A673 (cell line): Measurements from ENCODE around the gene ALDH1L1.

Source experiments
- CTCF ChIP-seq: fragments of 300-800, 200-600 bp; sonication (generic); conservative IDR thresholded peaks from 2 replicates; pipeline ENCODE4 v1.5.1; 2017; ENCODE audit warnings: low read depth, mild to moderate bottlenecking, antibody characterized with exemption, low read length, moderate library complexity, mixed read lengths
- EZH2 ChIP-seq: fragments of 200-600 bp; sonication (generic); IDR thresholded peaks from 2 replicates; pipeline ENCODE4 v1.6.1; 2017; ENCODE audit warnings: borderline replicate concordance, low read depth, mild to moderate bottlenecking, mixed read lengths, antibody characterized with exemption, low read length; ENCODE audit not compliant: poor library complexity, severe bottlenecking

GRCh38 chr3:126187920-126188319 is 7.5 kb upstream of the ALDH1L1 start:
- no peak for TF ChIP-seq CTCF
- TF ChIP-seq EZH2, result no peak
